ENCODE data around the gene ZDHHC5. TPM values are rescaled to one million over a fixed set of nuclear protein-coding genes. Genes with fewer than 3 reads are reported as not detected.

ZDHHC5 gene
- total and polyA plus RNA-seq, 2 of the 13 experiments (the other 11 are each of a cell fraction or from before 2014, with no cell fraction given): 26.6 to 34.0 TPM

- TF ChIP-seq HNF1A (IDR thresholded peaks at IDR 0.05; ENCODE audit: low read depth) (no peak), HNF1A (CRISPR knock-in tag; IDR thresholded peaks at IDR 0.05; ENCODE audit: borderline replicate concordance) (no peak), ZNF616 (CRISPR knock-in tag; IDR thresholded peaks at IDR 0.05; ENCODE audit: low read depth) (no peak), SOX13 (IDR thresholded peaks at IDR 0.05) (no peak), SOX13 (CRISPR knock-in tag; conservative IDR thresholded peaks at IDR 0.05 in 1 of 2, IDR thresholded peaks at IDR 0.05 in 1 of 2) (no peak), TBX2 (CRISPR knock-in tag; IDR thresholded peaks at IDR 0.05; ENCODE audit: borderline replicate concordance) (no peak), NFYB (CRISPR knock-in tag; IDR thresholded peaks at IDR 0.05) (peak; percentile 74), ZNF709 (CRISPR knock-in tag; IDR thresholded peaks at IDR 0.05) (no peak), MXD3 (CRISPR knock-in tag; IDR thresholded peaks at IDR 0.05) (0 out of 2 replicates have a peak, but pooled peaks have one; percentile 9), ZNF580 (CRISPR knock-in tag; IDR thresholded peaks at IDR 0.05; ENCODE audit: borderline replicate concordance, low read depth) (no peak), AGO1 (IDR thresholded peaks at IDR 0.05; ENCODE audit: low read depth, low read length, poor library complexity, severe bottlenecking) (no peak), POLR2A (IDR thresholded peaks at IDR 0.05; ENCODE audit: insufficient read depth in 1 of 2, low read depth in 2 of 2, low read length in 2 of 2) (peak in 1 of 2 experiments; percentile 41; a peak in 1 of 4 replicates), PBX3 (CRISPR knock-in tag; IDR thresholded peaks at IDR 0.05; ENCODE audit: borderline replicate concordance) (no peak), SMAD1 (CRISPR knock-in tag; IDR thresholded peaks at IDR 0.05; ENCODE audit: borderline replicate concordance, low read depth) (no peak), MYC (CRISPR knock-in tag; IDR thresholded peaks at IDR 0.05; ENCODE audit: borderline replicate concordance) (peak; percentile 20; the same call in 1 of the 2 replicates), ZNF460 (CRISPR knock-in tag; IDR thresholded peaks at IDR 0.05; ENCODE audit: borderline replicate concordance) (no peak), MBNL3 (CRISPR knock-in tag; conservative IDR thresholded peaks at IDR 0.05) (no peak), SALL1 (CRISPR knock-in tag; IDR thresholded peaks at IDR 0.05) (peak; percentile 29; the same call in 1 of the 2 replicates), ZNF619 (CRISPR knock-in tag; IDR thresholded peaks at IDR 0.05) (no peak), ZNF556 (CRISPR knock-in tag; IDR thresholded peaks at IDR 0.05; ENCODE audit: borderline replicate concordance) (no peak), ZNF713 (CRISPR knock-in tag; IDR thresholded peaks at IDR 0.05) (no peak), CREBL2 (CRISPR knock-in tag; IDR thresholded peaks at IDR 0.05; ENCODE audit: borderline replicate concordance) (no peak), ZMYM2 (CRISPR knock-in tag; IDR thresholded peaks at IDR 0.05) (no peak), POLR2AphosphoS5 (IDR thresholded peaks at IDR 0.05; ENCODE audit: low read depth, low read length) (peak; percentile 58), AKAP8 (CRISPR knock-in tag; IDR thresholded peaks at IDR 0.05) (no peak)
These were observed 29.7 kb upstream of the ZDHHC5 start (continued) for GRCh38 chr11:57638005-57638781.
